Fibroblast of skin of scalp (primary cell): ENCODE data around the gene KCP. TPM values are rescaled to one million over a fixed set of nuclear protein-coding genes. Genes with fewer than 3 reads are reported as not detected.
A peak's percentile ranks its signal among the peaks of the same experiment; 100 is the strongest.
"Not testable (repeated sequence)": the region's sequence is repeated elsewhere in the genome, so short reads cannot be mapped to it uniquely, and the experiment has no call there.

ENCODE experiments used
- DNase-seq: peaks from one replicate; pipeline ENCODE4 v3.0.0-alpha.2; 2013
- polyA plus RNA-seq, 2 experiments: library from polyadenylated mRNA; unstranded; fragments of 120-200 nt; gene quantifications; one replicate each; pipeline ENCODE4 v1.2.1, GENCODE V29; 2013; ENCODE audit not compliant: insufficient read length in 2 of 2

Gene KCP
- 0.19 TPM for polyA plus RNA-seq (2013, experiment 1 of 2; ENCODE audit: insufficient read length)
- 0.35 TPM for polyA plus RNA-seq (2013, experiment 2 of 2; ENCODE audit: insufficient read length)

DNA sequence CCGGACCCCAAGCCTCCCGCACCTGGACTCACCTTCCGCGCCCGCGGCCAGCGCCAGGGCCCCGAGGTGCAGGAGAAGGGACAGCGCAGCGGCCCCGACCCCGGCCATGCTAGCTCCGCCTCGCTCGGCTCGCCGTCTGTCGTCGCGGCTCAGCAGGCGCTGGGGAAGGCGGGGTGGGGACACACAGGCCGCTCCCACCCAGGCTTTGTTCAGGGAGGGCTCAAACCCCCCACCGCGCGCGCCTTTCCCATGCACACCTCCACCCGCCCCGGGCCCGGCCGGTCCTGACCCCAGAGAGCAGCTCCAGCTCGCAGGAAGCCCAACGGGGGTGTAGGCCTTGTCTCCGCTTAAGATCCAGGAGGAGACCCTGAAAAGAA is at the start of gene KCP:
Gene KCP (minus strand): TSS at position 141 of the 377 bp plus-strand sequence. CDS start 33 bp downstream, at position 108.
- no peak for DNase-seq

DNA sequence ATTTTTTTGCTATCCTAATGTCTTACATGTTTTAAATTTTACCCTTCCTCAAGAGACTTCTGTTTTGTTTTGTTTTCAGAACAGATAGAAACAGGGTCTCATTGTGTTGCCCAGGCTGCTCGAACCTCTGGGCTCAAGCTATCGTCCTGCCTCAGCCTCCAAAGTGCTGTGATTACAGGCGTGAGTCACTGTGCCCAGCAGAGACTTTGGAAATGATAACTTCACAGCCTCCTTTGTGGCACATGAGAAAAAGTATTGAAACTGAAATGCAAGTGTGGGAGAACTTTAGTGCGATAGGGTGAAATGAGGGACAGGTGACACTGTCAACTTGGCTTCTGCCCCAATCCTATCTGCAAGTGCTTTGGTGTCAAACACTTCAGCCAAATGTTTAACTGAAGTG is 48.8 kb upstream of the KCP start:
- DNase-seq = no peak

DNA sequence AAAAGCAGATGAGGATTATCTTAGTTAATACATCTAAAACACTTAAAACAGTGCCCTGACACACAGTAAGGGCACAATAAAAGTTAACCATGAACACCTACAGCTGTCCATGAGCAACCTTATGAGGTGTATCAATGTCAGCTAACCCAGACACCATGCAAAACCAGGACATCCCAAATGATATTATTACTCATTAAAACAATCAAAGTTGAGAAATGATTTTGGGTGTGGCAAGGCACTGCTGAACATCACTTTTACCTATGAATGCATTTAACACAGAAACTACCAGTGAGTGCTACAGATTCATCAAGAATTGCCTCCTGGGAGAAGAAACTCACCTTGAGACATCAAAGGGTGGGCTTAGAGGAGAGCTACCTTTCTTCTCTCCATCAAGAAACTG is 45.5 kb upstream of the KCP start:
- DNase-seq = no peak

DNA sequence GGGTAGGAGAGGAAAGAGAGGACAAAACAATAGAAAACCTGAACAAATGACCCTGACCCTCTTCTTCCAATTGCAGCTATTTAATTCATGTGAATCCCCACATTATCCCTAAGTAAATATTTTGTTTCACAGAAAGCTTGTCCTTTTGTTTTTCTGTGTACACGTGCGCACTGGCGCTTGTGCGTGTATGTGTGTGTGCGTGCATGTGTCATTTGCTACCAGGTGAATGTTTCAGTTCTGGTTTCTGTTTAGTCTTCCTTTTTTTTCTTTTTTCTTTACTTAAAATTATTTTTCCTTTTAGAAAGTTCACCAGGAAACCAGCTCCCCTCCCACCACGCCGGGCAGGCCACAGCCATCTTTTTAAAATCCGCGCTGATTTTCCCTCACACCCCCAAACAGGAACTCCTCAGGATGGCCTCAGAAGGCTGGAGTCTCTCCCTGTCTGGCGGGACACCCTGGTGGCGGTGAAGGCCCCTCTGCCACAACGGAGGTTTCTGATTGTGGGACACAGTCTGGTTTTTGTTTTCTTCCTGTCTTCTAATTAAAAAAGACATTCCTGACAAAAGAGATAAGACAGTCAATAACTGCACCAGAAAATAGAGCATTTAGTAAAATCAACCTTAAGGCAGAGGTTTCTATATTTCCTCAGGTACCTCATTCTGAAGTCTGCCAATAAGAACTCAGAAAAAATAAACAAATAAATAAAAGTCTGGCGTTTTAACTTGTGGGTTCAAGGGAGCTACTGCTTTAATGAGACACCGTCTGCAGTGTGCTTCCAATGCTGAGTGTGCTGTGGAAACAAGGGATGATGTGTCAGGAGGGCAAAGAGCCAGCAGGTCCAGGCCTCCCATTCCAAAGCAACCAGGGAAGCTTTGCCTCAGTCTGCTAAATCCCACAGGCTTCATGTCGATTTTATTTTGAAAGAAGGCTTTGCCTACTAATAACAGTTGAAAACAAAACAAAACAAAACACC is 44.6 kb upstream of the KCP start:
- peak; percentile 29 for DNase-seq

DNA sequence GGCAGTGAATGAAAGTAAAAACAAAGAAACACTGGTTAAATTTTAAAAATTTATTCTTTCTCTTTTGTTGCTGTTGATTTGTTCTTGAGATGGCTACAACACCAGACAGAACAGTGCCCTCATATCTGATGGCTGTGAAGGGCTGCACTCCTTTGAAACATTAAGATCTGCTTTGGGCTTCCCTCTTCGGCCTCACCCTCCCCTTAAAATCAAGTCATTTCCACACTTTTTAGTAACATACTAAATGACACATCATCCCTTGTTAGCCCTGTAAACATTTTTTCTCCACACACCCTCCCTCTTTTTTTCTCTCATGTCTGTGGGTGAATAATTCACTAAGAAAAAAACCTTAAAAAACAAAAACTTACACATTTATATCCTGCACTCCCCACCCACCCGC is 43.6 kb upstream of the KCP start:
- DNase-seq = no peak

DNA sequence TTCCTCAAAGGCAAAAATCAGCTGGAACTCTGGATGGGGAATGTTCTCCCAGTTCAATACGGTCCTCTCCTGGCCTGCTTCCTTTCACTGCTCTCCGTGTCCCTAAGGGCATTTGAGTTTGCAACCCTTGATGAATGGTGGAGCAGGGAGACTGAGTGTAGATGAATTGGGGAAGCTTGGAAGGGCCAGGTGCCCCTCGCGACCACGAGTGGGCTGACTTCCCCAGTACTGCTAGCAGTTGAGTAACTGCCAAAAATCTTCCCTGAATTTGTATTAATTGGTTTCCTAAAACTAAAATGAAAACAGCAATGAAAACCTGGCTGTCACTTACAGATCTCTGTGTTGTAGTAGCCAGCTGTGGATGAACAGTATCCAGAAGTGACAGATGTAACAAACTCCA is 40.8 kb upstream of the KCP start:
- no peak for DNase-seq

DNA sequence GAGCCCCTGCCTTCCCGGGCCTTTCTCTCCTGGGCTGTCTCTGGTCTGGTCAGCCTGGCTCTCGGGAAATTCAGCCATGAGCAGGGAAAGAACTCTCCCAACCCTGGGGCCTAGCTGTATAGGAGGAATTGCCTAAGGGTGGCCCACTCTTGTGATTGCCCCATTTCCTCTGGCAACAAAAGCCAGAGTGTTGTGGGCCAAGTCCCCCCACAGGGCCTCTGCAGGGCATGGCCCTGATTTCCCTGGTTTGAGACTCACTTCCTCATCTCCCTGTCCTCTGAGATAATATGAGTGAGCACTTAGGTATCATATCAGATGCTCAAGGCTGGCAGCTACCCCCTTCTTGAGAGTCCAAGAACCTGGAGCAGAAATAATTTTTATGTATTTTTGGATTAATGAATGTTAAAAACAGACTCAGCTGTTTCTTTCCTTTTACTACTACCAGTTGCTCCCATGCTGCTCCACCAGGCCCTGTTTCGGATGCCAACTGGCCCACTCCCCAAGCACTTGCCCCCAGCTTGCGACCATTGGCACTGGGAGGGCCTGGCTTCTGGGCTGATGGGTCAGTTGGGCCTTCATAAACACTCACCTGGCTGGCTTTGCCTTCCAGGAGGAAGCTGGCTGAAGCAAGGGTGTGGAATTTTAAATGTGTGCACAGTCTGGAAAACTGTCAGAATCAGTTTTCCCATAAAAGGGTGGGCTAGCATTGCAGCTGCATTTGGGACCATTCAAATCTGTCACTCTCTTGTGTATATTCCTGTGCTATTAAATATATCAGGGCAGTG is 38.7 kb upstream of the KCP start:
- no peak for DNase-seq

DNA sequence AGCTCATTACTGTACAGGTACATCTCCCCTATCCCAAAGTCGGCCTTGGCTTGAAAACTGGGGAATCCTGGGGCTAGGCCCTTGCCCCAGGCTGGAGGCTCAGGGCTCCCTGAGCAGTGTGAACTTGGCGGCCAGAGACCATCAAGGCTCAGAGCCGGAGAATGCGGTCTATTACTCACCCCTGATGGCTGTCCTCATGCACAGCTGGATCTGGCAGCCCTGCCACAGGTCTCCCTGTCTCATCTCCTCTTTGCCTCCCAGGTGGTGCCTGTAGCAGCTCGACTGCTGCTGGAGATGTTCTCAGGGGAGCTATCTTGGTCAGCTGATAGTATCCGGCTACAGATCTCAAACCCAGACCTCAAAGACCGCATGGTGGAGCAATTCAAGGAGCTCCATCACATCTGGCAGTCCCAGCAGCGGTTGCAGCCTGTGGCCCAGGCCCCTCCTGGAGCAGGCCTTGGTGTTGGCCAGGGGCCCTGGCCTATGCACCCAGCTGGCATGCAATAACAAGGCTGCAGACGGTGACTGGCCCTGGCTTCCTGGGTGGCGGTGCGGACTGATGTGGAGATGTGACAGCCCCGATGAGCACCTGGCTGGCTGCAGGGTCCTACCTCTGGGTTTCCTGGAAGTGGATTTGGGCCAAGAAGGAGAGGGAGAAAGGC is 37.9 kb upstream of the KCP start:
- DNase-seq = no peak

DNA sequence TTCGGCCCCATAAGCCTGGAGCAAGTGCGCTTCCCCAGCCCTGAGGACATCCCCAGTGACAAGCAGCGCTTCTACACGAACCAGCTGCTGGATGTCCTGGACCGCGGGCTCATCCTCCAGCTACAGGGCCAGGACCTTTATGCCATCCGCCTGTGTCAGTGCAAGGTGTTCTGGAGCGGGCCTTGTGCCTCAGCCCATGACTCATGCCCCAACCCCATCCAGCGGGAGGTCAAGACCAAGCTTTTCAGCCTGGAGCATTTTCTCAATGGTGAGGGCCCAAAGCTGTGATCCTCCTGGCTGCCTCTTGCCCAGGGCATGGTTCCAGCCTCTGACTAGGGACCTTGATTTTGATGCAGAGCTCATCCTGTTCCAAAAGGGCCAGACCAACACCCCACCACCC is 37.3 kb upstream of the KCP start:
- no peak for DNase-seq

DNA sequence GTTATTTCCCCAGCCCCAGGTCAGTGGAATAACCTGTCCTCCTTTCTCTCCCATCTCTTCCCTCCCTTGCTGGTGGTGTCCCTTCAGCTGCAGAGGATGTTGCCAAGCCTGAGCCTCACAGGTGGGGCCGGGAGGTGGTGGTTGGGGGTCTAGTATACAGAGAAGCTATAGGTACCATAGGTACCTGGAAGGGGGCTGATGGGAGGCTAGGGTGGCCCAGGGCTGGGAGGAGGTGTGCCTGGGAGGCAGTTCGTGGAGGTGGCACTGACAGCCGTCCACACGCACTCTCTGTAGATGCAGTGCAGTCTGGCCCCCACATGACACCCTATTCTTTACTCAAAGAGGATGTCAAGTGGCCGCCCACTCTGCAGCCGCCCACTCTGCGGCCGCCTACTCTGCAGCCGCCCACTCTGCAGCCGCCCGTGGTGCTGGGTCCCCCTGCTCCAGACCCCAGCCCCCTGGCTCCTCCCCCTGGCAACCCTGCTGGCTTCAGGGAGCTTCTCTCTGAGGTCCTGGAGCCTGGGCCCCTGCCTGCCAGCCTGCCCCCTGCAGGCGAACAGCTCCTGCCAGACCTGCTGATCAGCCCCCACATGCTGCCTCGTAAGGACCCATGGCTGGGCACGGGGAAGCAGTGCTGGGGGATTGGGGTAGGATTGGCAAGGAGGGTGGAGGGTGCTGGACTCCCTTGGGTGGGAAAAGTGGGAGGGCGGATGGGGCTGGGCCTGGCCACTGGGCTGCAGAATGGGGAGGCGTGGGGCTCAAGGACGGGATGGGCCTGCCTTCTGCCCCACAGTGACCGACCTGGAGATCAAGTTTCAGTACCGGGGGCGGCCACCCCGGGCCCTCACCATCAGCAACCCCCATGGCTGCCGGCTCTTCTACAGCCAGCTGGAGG is 36.7 kb upstream of the KCP start:
- no peak for DNase-seq

DNA sequence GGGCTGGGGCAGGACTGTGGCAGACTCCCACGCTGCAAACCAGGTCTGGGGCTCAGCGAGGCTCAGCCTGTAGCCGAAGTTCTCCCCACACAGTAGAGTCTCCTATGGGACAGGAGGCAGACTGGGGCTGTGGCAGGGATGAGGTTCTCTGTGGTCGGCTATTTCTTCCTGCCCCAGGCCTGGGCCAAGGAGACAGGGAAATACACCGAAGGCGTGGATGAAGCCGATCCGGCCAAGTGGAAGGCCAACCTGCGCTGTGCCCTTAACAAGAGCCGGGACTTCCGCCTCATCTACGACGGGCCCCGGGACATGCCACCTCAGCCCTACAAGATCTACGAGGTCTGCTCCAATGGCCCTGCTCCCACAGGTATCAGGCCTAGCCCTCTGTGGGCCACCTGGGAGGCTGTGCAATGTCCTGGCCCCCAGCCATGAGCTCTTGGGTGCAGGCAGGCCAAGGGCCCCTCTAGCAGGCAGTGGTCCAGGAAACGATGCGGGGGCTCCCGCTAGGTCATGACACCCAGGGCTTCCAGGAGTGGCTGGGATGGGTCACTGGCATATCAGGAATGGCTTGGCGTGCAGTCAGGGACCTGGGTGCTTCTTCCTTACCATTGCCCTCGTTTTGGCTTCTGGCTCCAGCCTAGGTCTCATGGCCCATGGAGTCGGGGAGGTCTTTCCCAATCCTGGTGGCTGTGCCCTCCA is 35.3 kb upstream of the KCP start:
- DNase-seq = no peak

DNA sequence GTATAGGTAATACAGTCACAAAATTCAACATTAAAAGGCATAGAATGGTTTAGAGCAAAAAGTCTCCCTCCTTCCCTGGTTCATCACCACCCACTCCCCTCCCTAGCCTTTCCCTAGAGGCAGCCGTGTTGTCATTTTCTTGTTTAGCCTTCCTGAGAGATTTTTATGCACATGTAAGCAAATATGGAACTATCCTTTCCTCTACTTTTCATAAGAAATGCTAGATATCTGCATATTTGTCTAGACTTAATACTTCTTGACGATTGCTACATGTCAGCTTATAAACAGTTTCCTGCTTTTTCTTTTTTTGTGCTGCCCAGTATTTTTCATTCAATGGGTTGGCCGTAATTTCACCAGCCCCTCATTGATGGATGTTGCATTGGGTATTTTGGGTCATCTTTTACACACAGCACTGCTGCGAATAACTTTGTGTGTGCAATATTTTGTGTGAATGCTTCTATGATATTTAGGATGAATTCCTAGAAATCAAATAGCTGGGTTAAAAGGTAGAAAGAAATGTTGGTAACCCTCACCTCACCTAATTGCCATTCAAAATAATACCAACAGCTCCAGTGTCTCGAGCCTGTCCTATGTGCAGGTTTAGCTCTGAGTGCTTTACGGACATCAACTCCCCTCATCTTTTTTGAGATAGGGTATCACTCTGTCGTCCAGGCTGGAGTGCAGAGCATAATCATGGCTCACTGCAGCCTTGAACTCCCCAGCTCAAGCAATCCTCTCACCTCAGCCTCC is 34.2 kb upstream of the KCP start:
- no peak for DNase-seq

DNA sequence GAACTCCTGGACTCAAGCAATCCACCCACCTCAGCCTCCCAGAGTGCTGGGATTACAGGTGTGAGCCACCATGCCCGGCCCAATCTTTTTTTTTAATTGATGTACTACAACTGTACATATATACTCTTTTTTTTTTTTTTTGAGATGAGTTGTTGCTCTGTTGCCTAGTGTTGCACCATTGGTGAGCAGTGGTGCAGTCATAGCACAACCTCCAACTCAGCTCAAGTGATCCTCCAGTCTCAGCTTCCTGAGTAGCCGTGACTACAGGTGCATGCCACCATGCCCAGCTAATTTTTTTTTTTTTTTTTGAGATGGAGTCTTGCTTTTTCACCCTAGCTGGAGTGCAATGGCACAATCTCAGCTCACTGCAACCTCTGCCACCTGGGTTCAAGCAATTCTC is 32.7 kb upstream of the KCP start:
- DNase-seq = not testable (repeated sequence)

DNA sequence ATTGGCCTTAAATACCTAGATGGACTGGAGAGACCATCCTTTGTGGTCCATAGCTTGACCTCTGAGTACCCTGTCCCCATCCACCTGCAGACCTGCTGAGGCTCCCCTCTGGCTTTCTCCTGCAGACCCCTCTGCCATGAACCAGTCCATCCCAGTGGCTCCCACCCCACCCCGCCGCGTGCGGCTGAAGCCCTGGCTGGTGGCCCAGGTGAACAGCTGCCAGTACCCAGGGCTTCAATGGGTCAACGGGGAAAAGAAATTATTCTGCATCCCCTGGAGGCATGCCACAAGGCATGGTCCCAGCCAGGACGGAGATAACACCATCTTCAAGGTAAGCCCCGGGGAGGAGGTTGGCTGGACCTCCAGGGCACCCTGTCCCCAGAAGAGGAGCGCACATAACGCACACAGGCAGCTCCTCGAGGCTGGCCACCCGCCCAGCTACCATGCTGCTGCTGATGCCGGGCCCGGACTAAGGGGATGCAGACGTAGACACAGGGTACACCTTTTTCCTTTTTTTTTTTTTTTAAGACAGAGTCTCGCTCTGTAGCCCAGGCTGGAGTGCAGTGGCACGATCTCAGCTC is 31.5 kb upstream of the KCP start:
- no peak for DNase-seq

DNA sequence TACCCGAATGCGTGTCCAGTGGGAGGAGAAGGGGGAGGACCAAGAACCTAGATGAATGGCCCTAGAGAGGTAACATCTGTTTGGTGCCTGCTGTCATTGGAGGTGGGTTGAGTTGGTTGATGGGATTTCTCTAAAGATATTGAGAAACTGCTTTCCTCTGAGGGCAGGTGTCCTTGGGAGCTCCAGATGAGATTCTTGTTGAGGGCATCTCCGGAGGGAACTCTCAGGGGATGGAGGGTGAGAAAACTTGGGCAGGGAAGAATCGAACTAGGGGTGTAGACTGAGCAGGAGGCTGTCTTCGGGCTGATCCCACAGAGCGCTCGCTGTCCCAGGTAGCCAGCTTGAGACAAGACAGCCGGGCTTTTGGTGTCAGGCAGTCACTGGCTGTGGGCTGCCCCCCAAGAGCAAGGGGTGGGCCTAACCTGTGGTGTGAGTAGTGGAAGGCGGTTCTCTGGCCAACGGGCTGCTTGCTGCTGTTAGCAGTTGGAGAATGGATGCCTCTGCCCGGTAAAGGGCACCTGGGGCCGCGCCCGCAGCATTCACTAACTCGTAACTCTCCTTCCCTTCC is 30.9 kb upstream of the KCP start:
- DNase-seq = no peak

DNA sequence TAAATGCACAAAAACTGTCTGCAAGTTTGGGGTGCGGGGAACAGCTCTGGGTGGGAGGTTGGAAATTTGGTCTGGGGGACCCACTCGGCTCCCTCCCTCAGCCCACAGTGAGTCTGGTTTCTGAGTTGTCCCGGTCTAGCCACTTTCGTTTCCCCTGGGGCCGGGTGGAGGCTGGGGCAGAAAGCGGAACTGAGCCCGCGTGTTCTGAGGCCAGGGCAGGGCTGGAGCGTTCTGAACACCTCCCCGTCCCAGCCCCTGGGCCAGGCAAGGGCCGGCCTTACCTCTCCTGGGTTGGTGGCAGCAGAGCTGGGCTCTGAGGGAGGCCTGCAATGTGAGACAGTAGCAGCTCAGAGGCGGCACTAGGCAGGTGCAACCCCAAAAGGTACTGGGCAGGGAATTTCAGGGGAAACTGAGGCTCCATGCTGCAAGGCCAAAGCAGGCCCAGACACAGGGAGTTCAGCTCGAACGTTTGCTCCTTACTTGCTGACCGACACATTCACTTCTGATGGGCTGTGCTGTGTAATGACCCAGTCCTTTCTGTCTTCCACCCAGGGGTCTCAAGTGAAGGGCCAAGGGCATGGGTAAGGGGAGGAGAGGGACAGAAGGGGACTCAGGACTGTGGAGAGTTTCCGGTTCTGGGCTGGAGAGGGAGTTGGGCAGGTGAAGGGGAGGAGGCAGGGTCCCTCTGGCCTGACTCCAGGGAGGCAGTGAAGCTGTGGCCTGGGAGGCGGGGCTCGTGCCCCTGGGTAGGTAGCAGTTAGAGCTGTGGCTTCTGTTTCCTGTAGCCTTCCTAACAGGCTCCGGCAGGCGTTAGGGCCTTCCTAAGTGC is 30.2 kb upstream of the KCP start:
- no peak for DNase-seq

DNA sequence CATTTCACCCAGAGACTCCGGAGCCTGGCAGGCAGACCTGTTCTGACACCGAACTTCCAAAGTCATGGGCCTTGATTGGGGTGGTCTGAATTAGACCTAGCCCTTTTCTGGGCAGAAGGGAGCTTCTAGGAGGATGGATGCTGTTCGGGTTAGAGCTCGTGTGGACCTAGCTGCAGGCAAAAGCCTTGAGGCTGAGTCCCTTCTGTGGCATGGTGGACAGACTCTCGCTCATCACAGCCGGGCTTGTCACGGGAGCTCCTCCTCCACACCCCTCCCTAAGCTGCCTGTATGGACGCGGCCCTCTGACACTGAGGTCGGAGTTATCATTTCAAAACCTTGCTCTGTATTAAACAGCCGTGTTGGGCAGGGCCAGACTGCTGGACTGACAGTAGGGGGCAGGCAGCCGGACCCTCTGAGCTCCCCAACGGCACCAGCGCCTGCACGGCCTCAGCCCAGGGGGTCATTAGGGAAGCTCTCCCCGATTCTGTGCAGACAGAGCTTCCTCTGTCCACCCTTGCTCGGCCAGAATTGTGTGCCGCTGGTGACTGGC is 29.4 kb upstream of the KCP start:
- no peak for DNase-seq

DNA sequence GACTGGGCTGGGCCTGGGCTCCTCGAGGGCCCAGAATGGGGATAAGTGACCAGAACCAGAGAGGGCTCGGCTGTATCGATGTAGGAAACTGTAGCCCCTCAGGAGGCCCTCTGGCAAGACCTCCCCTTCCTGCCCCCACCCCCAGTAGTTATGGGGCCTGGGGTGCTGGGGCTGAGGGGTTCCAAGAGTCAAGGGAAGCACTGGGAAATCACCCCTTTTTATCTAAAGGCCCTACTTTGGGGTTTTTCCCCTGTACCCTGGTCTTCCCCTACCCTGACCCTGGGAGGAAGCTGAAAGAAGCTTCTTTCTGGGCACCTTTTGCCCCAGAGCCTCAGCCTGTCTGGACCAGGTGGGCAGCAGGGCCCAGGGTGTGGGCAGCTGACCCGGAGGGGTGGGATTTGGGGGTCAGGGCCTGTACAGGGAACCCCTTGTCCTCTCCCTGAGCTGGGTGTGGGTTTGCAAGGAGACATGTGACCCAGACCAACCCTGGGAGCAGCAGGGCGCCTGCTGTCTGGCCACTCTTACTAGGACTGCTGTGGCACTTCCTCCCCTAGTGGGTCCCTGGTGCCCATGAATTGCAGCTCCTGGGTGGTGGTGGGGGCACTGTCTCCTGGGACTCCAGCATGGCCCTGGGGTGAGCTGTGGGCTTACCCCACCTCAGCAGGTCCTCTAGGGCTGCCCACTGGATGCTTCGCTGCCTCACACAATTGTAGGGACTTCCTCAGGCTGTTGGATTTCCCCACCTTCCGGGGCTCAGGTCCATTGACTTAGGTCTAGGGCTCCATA is 28.8 kb upstream of the KCP start:
- DNase-seq = no peak
